Activated naive CD4-positive, alpha-beta T cell treated with anti-CD3 and anti-CD28 coated beads for 36 hours (primary cell): ENCODE results near the gene FMN1. TPM values are rescaled to one million over a fixed set of nuclear protein-coding genes. Genes with fewer than 3 reads are reported as not detected.

Experiments used
- CTCF ChIA-PET: fragments of 350-600 bp; sonication (Branson Sonifier 250); formaldehyde crosslinking; loops from one replicate; lab custom pipeline; 2021; ENCODE audit warnings: antibody characterized with exemption; lab: Charles Lee
- DNase-seq: peaks from one replicate; pipeline ENCODE4 v3.0.0-alpha.2; 2020
- H3K27ac Mint-ChIP-seq: one replicate; pipeline ENCODE4 v1.8.0; 2021; ENCODE audit warnings: mild to moderate bottlenecking, mixed read lengths
- H3K27me3 Mint-ChIP-seq: one replicate; pipeline ENCODE4 v1.8.0; 2021; ENCODE audit warnings: low read depth, mixed read lengths
- H3K36me3 Mint-ChIP-seq: one replicate; pipeline ENCODE4 v1.8.0; 2021; ENCODE audit warnings: low read depth, mixed read lengths
- H3K4me1 Mint-ChIP-seq: one replicate; pipeline ENCODE4 v1.8.0; 2021; ENCODE audit warnings: low read depth, mixed read lengths
- H3K4me3 Mint-ChIP-seq: one replicate; pipeline ENCODE4 v1.8.0; 2021; ENCODE audit warnings: mild to moderate bottlenecking, moderate library complexity, mixed read lengths
- H3K9me3 Mint-ChIP-seq: one replicate; pipeline ENCODE4 v1.8.0; 2021; ENCODE audit warnings: mixed read lengths
- intact Hi-C: fragments of 100-400 bp; cut with micrococcal nuclease; formaldehyde crosslinking; loops from one replicate; pipeline ENCODE4 v1.15.1; 2023
- total RNA-seq, 2 experiments: library from RNA; stranded (reverse); gene quantifications; one replicate each; pipeline ENCODE4 v1.2.3, GENCODE V29; 2021

FMN1 gene
- total RNA-seq, 2 experiments from 2014 or later = 0.02 to 0.12 TPM

DNA sequence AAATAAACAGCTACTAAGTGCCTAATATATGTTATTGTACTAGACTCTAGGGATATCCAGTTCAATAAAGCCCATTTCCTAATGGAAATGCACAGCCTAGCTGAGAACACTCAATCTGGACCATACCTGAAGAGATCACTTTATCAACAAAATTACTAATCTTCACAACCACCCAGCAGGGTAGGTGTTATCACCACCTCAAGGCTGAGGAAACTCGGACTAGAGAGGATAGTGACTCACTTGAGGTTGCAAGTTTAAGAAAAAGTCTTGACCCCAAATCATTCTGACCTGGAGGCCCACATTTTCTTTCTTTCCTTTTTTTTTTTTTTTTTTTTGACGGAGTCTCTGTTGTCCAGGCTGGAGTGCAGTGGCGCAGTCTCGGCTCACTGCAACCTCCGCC, 3.1 kb upstream of the FMN1 start:
- DNase-seq = no peak
- H3K4me3 Mint-ChIP-seq = no peak overlapping the region
- CTCF ChIA-PET = interaction anchor here (0.6 kb wide), 1 partner anchor 214 kb away, joined by 3 read pairs; no protein-coding TSS in a partner anchor
- no peaks in the 10 kb centered on the region for H3K9me3 Mint-ChIP-seq
- peaks cover 35% of the 10 kb centered on the region for H3K4me1 Mint-ChIP-seq
- intact Hi-C loops = no loop called here
- peaks cover 10% of the 10 kb centered on the region for H3K27me3 Mint-ChIP-seq
- H3K27ac Mint-ChIP-seq = no peak overlapping the region
- H3K36me3 Mint-ChIP-seq = no peaks in the 10 kb centered on the region

DNA sequence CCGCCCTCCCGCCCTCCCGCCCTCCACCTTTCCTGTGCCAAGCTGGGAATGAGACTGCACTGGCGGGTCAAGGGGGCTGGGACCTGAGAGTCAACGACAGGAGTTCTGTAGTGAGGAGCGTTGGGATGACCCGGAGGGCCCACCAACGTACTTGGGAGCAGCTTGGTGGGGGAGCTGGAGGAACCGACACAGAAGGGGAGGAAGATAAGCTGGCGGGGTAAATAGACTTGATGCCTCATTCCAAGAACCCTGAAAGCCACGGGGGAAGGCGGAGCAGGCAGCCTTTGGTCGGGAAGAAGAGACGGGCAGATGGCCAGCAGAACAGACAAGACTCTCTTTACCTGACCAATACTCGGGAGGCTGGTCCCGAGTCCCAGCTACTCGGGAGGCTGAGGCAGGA, 277 bp downstream of the FMN1 start:
- Mint-ChIP-seq H3K4me3 (peak overlapping the region; percentile 63), H3K9me3 (no peaks in the 10 kb centered on the region), H3K27ac (no peak overlapping the region), H3K27me3 (peaks cover 20% of the 10 kb centered on the region), H3K4me1 (peaks cover 21% of the 10 kb centered on the region), H3K36me3 (no peaks in the 10 kb centered on the region)
- CTCF ChIA-PET = interaction anchor here (0.9 kb wide), 1 partner anchor 9 kb away, joined by 3 read pairs; no protein-coding TSS in a partner anchor
- intact Hi-C loops = loop anchor here (5.0 kb wide), 2 partner anchors 33 to 1143 kb away; partner anchors contain the start of gene SLC12A6
- no peak for DNase-seq

DNA sequence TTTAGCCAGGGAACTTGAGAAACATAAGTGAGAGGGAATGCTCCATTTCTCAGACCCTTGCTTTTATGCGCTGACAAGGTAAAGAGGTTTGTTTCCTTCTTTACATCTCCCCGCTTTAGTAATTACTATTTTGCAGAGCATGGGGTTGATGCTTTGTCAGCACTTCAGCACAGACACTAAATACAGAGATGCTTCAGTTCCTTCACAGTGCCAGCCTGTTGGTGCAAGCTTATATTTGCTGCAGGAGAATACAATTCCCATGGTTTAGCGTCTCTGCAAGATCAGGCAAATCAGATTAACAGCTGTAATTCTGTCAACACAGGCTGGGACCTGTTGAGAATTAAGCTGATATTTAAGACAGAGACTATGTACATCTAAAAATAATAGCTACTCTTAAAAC, 2.9 kb downstream of the FMN1 start:
- no peak for DNase-seq
- Mint-ChIP-seq H3K4me3 (no peak overlapping the region), H3K27me3 (peaks cover 20% of the 10 kb centered on the region), H3K4me1 (peaks cover 21% of the 10 kb centered on the region), H3K9me3 (no peaks in the 10 kb centered on the region), H3K36me3 (no peaks in the 10 kb centered on the region), H3K27ac (no peak overlapping the region)
- intact Hi-C loops = loop anchor here (5.0 kb wide), 2 partner anchors 36 to 1146 kb away; partner anchors contain the start of gene SLC12A6
- CTCF ChIA-PET = interaction anchor here (1.2 kb wide), 1 partner anchor 24 kb away, joined by 3 read pairs; no protein-coding TSS in a partner anchor

DNA sequence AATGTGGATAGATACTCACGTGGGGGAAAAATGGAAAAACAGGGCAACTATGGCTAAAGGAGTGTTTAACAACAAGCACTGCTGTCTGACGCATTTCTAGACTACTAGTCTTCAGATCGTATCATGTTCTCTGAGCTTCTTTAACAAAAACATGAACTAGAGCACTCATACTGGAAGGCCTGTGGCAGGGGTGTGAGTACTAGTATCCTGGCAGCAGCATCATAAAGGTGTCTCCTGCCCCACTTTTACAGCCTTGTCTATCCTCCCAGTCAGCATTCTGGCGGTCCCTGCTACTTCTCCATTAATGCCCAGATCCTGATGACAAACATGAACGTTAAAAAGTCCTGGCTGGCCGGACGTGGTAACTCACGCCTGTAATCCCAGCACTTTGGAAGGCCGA, 4.0 kb downstream of the FMN1 start:
- no peaks in the 10 kb centered on the region for H3K9me3 Mint-ChIP-seq
- intact Hi-C loops = loop anchor here (1.0 to 5.0 kb wide), 3 partner anchors 11 to 1147 kb away; partner anchors contain the start of gene SLC12A6
- H3K4me1 Mint-ChIP-seq = peaks cover 18% of the 10 kb centered on the region
- no peaks in the 10 kb centered on the region for H3K36me3 Mint-ChIP-seq
- CTCF ChIA-PET = no interaction called here
- no peak overlapping the region for H3K27ac Mint-ChIP-seq
- peaks cover 18% of the 10 kb centered on the region for H3K27me3 Mint-ChIP-seq
- H3K4me3 Mint-ChIP-seq = no peak overlapping the region
- DNase-seq = peak; percentile 29

DNA sequence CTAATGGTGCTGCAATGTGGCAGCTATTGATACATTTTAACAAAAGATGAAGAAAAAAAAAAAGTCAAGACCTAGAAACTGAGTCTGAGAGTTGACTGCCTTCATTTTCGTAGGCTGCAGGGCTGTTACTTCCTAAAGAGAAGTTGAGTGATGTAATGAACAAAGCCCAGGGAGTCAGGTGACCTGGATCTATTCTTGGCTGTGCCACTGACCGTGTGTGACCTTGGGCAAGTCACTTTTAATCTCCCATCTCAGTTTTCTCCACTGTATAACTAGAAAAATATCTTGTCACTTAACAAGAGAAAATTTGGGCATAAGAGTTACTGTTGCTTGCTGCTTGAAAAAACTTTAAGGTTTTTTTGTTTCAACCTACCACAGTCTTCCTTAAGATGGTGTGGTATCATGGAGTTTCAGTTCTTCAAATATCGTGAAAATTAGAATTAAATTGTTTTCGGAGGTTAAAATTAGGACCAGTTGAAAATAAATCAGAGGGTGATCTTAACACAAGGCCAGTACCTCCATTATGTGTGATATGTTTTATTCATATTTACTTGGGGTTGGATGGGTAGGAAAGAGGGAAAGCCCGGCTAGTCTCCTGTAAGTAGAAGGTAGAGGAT, 5.8 kb downstream of the FMN1 start:
- Mint-ChIP-seq H3K27ac (no peak overlapping the region), H3K27me3 (peaks cover 15% of the 10 kb centered on the region), H3K36me3 (no peaks in the 10 kb centered on the region), H3K4me3 (no peak overlapping the region), H3K4me1 (peaks cover 5% of the 10 kb centered on the region), H3K9me3 (no peaks in the 10 kb centered on the region)
- no peak for DNase-seq
- intact Hi-C loops = no loop called here
- CTCF ChIA-PET = interaction anchor here (0.6 kb wide), 1 partner anchor 27 kb away, joined by 4 read pairs; no protein-coding TSS in a partner anchor

GRCh38 chr15:33188159-33188558, 6.4 kb downstream of the FMN1 start:
- Mint-ChIP-seq H3K9me3 (no peaks in the 10 kb centered on the region), H3K27ac (no peak overlapping the region), H3K4me1 (peaks cover 5% of the 10 kb centered on the region), H3K4me3 (no peak overlapping the region), H3K27me3 (peaks cover 13% of the 10 kb centered on the region), H3K36me3 (no peaks in the 10 kb centered on the region)
- no peak for DNase-seq
- intact Hi-C loops = no loop called here
- CTCF ChIA-PET = interaction anchor here (0.6 to 0.9 kb wide), 2 partner anchors 26 to 28 kb away, joined by 3 to 4 read pairs; no protein-coding TSS in a partner anchor

DNA sequence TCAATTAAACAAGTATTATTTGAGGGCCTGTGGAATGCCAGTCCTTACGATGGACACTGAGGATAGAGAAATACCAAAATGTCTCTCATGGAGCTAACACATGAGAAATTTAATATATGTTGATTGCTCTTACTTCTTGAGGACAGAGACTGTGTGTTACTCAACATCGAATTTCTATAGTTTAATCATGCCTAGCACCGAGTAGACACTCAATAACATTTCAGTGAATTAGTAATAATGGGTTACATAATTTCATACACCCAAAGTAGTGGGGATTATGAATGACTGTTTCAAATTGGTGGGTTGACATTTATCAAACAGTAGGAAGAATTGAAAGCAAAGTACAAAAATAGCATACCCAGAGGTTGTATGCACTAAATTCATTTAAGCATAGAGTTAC, 11.2 kb downstream of the FMN1 start:
- CTCF ChIA-PET = no interaction called here
- H3K36me3 Mint-ChIP-seq = no peaks in the 10 kb centered on the region
- H3K27ac Mint-ChIP-seq = no peak overlapping the region
- no peaks in the 10 kb centered on the region for H3K27me3 Mint-ChIP-seq
- no peaks in the 10 kb centered on the region for H3K4me1 Mint-ChIP-seq
- no peak overlapping the region for H3K4me3 Mint-ChIP-seq
- intact Hi-C loops = no loop called here
- DNase-seq = no peak
- H3K9me3 Mint-ChIP-seq = no peaks in the 10 kb centered on the region

DNA sequence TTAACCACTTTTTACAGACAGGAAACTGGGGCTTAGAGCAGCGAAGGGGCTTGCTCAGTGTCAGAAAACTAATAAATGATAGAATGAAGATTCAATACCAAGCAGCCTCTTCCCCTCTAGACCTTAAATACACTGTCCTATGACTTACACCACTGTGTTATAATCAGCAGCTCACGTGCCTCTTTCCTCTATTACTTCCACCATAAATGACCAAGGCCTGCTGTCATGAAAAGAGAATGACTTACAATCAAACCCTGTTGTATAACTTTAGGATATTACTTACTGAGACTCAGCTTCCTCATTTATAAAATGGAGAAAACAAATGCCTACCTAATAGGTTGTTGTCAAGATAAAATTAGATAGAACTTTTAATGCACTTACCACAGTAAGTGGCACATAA, 11.6 kb downstream of the FMN1 start:
- Mint-ChIP-seq H3K27me3 (no peaks in the 10 kb centered on the region), H3K4me1 (no peaks in the 10 kb centered on the region), H3K27ac (no peak overlapping the region), H3K9me3 (no peaks in the 10 kb centered on the region), H3K36me3 (no peaks in the 10 kb centered on the region), H3K4me3 (no peak overlapping the region)
- CTCF ChIA-PET = no interaction called here
- DNase-seq = no peak
- intact Hi-C loops = no loop called here

DNA sequence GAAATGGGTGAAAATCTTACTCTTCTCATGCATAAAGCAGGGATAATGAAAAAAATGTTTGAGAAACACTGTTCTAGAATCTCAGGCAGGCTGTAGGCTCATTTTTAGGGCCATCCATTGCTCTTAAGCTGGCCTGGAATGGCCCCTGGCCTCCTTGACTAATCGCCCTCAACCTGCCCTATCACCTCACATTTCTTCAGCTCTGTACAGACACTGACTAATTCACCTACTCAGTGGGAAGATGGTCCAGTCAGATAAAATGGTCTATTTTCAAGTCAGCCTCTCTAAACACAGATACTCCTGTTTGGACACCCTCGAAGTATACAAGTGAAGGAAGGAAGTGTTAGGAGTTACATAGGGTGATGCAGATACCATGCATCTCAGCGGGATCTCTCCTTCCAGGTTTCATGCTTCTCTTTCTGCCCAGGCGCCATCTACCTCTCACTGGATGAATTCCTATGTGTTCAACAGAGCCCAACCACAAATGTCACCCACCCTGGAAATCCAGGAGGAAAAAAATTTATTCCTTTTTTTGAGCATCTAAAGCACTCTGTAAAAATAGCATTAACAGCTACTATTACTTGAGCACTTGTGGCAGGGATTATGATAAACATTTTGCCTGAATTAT, 12.1 kb downstream of the FMN1 start:
- CTCF ChIA-PET = no interaction called here
- no peaks in the 10 kb centered on the region for H3K36me3 Mint-ChIP-seq
- intact Hi-C loops = no loop called here

DNA sequence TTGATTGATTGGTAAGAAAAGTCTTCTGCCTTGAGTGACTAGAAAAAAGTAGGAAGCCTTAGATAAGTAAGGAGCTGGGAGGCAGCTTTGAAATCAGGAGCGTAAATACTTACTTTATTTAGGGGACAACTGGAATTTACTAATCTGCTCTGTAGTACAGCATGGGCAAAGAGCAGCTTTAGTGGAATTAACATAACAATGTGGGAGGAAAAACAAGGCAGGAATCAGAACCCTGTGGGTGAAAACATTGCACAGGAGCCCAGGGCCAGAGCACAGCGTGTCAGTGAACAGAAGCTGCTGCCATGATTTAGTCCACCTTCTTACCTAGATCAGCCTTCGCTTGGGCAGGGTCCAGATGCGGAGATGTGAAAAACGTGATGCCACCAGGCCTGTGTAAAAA, 14.6 kb downstream of the FMN1 start:
- Mint-ChIP-seq H3K36me3 (no peaks in the 10 kb centered on the region), H3K27ac (no peak overlapping the region), H3K4me1 (no peaks in the 10 kb centered on the region), H3K4me3 (no peak overlapping the region), H3K27me3 (no peaks in the 10 kb centered on the region), H3K9me3 (no peaks in the 10 kb centered on the region)
- no peak for DNase-seq
- CTCF ChIA-PET = no interaction called here
- intact Hi-C loops = no loop called here

More for the DNA sequence above, 12.1 kb downstream of the FMN1 start:
- Mint-ChIP-seq H3K27ac (no peak overlapping the region), H3K4me1 (no peaks in the 10 kb centered on the region), H3K4me3 (no peak overlapping the region), H3K9me3 (no peaks in the 10 kb centered on the region), H3K27me3 (no peaks in the 10 kb centered on the region)
- DNase-seq = no peak

DNA sequence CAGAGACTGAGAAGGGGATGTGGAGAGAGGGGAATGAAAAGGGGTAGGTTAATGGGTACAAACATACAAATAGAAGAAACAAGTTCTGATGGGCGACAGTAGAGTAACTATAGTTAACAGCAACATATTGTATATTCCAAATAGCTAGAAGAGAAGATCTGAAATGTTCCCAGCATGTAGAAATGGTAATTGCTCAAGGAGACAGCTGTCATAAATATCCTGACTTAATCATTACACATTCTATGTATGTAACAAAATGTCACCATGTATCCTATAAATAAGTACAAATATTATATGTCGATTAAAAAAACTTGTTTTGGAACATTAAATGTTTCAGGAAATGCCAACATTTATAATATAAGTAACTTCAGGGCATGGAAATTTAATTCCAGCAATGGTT, 23.3 kb downstream of the FMN1 start:
- Mint-ChIP-seq H3K9me3 (no peaks in the 10 kb centered on the region), H3K27ac (no peak overlapping the region), H3K4me1 (no peaks in the 10 kb centered on the region), H3K36me3 (no peaks in the 10 kb centered on the region), H3K27me3 (no peaks in the 10 kb centered on the region), H3K4me3 (no peak overlapping the region)
- CTCF ChIA-PET = no interaction called here
- intact Hi-C loops = no loop called here
- DNase-seq = no peak

DNA sequence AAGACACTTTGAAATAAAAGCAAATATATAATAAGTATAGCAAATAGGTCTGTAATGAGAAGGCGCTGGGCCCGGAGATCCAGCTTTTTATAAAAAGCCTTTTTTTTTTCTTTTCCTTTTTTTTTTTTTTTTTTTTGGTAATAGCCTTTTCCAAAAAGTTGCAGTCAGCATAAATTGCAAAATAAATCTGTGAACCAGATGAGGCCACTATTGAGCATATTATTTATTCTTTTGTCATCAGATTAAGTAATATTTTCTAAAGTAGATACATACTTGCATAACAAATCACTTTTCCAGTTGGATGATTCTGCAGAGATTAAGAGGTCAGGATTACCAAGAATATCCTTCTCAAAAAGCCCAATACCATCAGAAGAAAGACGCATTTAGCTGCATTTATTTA, 24.9 kb downstream of the FMN1 start:
- H3K27me3 Mint-ChIP-seq = no peaks in the 10 kb centered on the region
- no peak for DNase-seq
- no peaks in the 10 kb centered on the region for H3K4me1 Mint-ChIP-seq
- no peak overlapping the region for H3K27ac Mint-ChIP-seq
- CTCF ChIA-PET = no interaction called here
- intact Hi-C loops = no loop called here
- H3K4me3 Mint-ChIP-seq = no peak overlapping the region
- no peaks in the 10 kb centered on the region for H3K9me3 Mint-ChIP-seq
- H3K36me3 Mint-ChIP-seq = no peaks in the 10 kb centered on the region

GRCh38 chr15:33168444-33168843, 26.1 kb downstream of the FMN1 start:
- Mint-ChIP-seq H3K4me1 (no peaks in the 10 kb centered on the region), H3K27ac (no peak overlapping the region), H3K27me3 (no peaks in the 10 kb centered on the region), H3K9me3 (no peaks in the 10 kb centered on the region), H3K36me3 (no peaks in the 10 kb centered on the region), H3K4me3 (no peak overlapping the region)
- CTCF ChIA-PET = no interaction called here
- DNase-seq = no peak
- intact Hi-C loops = no loop called here
